Measurements from ENCODE around the gene MLLT3. TPM values are rescaled to one million over a fixed set of nuclear protein-coding genes. Genes with fewer than 3 reads are reported as not detected.
"Not testable (repeated sequence)": the region's sequence is repeated elsewhere in the genome, so short reads cannot be mapped to it uniquely, and the experiment has no call there.

MLLT3 gene
- total RNA-seq (2014; rRNA removed; shearing (Covaris generic)) = 13.0 and 13.6 TPM in 2 replicates

DNA sequence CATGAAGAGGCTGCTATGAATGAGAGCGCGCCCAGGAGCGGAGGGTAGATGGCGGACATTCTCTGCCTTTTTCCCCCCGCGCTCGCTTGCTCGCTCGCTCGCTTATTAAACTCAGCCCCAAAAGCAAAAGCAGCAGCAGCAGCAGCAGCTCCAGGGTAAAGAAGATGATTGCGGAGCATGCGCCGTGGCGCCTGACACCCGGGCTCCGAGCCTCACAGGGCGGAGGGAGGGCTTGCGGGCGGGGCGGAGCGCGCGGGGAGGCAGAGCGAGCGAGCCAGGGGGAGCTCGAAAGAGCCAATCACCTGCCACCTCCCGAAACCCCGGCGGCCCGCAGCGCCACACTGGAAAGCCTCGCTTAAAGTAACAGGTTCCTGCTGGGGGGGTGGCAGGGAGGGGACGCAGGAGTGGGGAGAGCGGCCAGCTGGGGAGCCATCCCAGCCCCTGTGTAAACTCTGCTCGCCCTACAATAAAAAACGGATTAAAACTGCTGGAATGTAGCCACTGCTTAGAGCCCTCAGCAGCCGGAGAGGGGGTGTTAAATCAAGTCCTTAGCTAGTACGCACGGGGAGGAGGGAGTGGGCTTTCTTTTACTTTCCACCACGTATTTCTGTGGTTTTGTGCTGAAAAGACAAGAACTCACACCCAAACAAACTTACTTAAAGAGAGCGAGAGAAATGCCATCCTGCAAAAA, at the start of gene MLLT3:
Gene MLLT3, minus strand, starts transcription at position 170 of the 691 bp plus-strand sequence.
- DNase-seq (ENCODE audit: low spot score) = peak; percentile 86

- DNase-seq (ENCODE audit: low spot score) = no peak
Observed at GRCh38 chr9:20671635-20672034, 49.3 kb upstream of the MLLT3 start.

DNA sequence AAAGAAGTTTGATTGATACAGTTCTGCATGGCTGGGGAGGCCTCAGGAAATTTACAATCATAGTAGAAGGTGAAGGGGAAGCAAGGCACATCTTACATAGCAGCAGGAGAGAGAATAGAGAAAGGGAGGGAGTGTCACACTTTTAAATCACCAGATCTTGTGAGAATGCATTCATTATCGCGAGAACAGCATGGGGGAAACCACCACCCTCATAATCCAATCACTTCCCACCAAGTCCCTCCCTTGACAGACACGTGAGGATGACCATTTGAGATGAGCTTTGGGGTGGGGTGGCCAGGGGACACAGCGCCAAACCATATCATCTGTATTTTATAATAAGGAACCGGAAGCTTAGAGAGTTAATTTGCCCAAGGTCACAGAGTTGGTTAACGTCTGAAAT, 48.1 kb upstream of the MLLT3 start:
- no peak for DNase-seq (ENCODE audit: low spot score)

- no peak for DNase-seq (ENCODE audit: low spot score)
Observed at GRCh38 chr9:20664501-20664900, 42.2 kb upstream of the MLLT3 start.

GRCh38 chr9:20663133-20663532, 40.8 kb upstream of the MLLT3 start:
- DNase-seq (ENCODE audit: low spot score) = no peak

- DNase-seq (ENCODE audit: low spot score) = no peak
Observed at GRCh38 chr9:20662156-20662555, 39.9 kb upstream of the MLLT3 start.

DNA sequence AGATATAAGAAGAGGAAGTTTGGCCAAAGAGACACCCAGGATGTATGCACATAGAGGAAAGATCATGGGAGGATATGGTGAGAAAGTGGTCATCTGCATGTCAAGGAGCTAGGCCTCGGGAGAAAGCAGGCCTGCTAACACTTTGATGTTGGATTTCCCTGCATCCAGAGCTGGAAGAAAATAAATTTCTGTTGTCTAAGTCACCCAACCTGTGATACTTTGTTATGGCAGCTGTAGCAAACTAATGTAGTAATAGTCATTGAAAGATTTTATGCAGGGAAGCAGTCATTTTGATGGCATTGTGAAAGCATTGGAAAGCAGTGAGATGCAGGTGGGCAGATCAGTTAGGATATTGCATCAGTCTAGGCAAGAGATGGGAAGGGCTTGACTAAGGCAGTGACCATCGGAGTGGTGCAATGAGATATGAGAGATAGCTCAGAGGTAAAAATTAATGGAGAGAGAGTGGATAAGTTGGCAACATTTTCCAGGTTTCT, 37.2 kb upstream of the MLLT3 start:
- DNase-seq (ENCODE audit: low spot score) = no peak

- DNase-seq (ENCODE audit: low spot score) = peak; percentile 14
Observed at GRCh38 chr9:20658677-20659473, 36.6 kb upstream of the MLLT3 start.

GRCh38 chr9:20658246-20658667, 36.0 kb upstream of the MLLT3 start:
- not testable (repeated sequence) for DNase-seq (ENCODE audit: low spot score)

- no peak for DNase-seq (ENCODE audit: low spot score)
Observed at GRCh38 chr9:20651939-20652338, 29.6 kb upstream of the MLLT3 start.

- DNase-seq (ENCODE audit: low spot score) = no peak
Observed at GRCh38 chr9:20650750-20651299, 28.5 kb upstream of the MLLT3 start.

DNA sequence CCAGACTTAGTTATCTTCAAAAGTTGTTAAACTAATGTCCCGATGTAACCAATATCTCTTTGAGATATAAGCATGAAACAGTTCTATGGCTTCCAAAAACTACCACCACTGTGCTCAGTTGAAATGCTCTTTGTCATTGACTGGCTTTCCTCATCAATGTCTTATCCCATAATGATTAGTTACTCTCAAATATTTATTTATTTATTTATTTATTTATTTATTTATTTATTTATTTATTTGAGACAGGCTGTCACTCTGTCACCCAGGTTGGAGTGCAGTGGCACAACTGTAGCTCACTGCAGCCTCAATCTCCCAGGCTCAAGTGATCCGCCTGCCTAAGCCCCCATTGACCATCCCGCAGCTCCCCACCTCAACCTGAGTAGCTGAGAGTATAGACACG, 28.0 kb upstream of the MLLT3 start:
- DNase-seq (ENCODE audit: low spot score) = no peak

DNA sequence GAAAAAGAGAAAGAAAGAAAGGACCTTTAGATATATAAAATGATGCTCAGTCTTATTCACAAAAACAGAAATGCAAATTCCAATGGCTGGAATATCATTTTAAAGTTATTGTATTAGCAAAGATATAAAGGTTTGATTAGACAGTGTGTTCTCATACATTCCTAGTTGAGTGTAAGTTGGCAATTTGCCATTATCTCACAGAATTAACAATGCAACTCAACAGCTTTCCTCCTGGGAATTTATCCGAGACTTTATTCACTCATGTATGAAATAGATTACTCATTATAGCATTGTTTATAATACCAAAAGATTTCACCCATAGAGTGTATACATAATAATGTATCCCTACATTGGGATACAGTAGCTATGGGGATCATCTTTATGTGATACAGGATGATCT, 27.1 kb upstream of the MLLT3 start:
- no peak for DNase-seq (ENCODE audit: low spot score)

- DNase-seq (ENCODE audit: low spot score) = peak; percentile 22
Observed at GRCh38 chr9:20646656-20647055, 24.4 kb upstream of the MLLT3 start.

- no peak for DNase-seq (ENCODE audit: low spot score)
Observed at GRCh38 chr9:20643660-20644059, 21.4 kb upstream of the MLLT3 start.

DNA sequence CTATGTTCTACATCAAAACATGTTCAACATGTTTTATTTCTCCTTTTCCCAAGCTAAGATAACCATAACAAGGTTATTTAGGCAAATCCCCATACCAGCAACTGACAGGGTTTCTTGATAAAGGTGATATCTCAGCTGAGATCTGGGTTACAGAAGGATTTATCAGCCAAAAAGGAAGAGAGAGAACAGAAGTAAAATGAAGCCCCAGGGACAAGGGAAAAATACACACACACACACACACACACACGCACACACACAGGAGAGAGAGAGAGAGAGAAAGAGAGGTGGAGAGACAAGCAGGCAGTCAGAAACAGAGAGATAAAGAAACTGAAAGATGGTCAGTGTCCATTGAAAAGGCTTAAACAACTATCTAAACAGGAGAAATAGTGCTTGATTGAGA, 19.7 kb upstream of the MLLT3 start:
- DNase-seq (ENCODE audit: low spot score) = no peak

GRCh38 chr9:20640331-20641187, 18.3 kb upstream of the MLLT3 start:
- DNase-seq (ENCODE audit: low spot score) = no peak

DNA sequence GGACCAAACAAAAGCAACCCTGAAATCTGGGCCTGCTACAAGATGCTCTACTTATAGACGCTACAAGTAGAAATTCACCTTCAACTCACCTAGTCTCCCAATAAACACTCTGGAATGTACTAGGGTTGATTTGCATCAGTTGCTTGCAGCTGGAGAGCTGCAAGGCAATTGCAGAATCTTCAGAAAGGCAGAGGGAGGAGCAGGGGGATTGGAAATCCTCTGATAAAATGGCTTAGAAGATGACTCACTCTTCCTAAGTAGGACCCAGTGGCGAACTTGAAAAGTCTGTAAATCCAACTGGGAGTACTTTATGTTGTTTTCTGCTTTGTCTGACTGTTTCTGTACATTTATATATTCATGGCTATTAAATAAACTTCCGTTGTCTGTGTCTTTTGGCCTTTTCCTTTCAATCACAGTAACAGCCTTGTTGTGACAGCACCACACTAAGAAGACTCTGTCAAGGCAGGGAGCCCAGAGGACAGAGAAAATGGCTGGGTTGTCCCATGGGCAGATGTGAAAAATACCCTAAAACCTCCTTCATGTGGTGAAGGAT, 14.7 kb upstream of the MLLT3 start:
- no peak for DNase-seq (ENCODE audit: low spot score)

- DNase-seq (ENCODE audit: low spot score) = no peak
Observed at GRCh38 chr9:20634895-20635294, 12.6 kb upstream of the MLLT3 start.

DNA sequence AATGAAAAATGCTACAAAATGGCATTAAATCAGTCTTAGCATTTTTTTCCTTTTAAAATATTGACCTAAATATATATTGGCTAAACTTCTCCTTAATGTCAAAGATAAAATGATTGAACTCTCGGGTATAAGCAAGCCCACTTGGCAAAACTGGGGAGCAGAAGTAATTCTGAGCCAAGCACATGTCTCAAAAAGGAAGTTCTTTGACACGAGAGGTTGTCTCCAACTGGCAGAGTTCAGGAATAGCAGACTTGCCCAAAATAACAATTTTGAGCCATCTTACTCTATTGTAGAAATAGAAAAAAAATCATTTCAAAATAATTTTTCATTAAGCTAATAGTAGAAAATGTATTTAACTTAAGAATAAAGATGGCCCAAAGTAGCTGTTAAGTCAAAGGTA, 10.4 kb upstream of the MLLT3 start:
- DNase-seq (ENCODE audit: low spot score) = no peak

DNA sequence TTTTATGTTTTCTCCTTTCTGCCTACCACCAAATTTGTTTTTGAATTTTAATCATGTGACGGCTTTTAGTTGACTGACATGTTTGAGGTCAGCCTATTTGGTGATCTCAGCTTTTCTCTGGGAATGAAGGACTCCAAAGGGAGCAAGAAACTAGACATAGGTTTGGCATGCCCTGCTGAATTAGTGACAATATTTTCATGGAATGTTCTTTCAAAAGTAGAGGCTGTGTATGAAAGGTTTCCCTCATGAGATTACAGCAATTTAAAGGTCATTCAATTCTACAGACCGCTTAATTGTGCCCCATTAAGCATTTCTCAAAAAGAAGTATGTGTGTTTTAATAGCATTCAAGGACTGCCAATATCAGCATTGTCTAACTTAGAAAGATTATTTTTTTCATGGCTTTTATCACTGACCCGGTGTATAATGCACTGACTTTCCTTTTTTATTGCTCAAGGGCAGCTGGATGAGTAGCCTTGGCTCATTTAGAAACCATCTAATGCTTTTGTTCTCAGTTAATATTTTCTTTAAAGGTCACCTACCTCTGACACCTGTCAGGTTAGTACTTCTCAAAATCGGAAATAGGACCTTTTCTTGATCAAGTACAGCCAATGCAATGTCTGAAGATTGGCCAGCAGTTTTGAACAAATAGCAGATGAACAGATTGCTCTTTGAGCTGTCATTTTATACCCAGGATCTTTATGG, 8.1 kb upstream of the MLLT3 start:
- DNase-seq (ENCODE audit: low spot score) = no peak
